Mesenchymal stem cell (in vitro differentiated cells and primary cell): Measurements from ENCODE around the gene BEST3.

Source experiments
- DNase-seq: peaks from one replicate; pipeline ENCODE4 v3.0.0-alpha.2; 2013
- H2AFZ ChIP-seq: one replicate; pipeline ENCODE4 v1.6.1; 2013; ENCODE audit warnings: low read depth, mild to moderate bottlenecking, control low read depth, inconsistent platforms, low read length, moderate library complexity
- H2AK5ac ChIP-seq: 2 replicates; pipeline ENCODE4 v1.6.1; 2013; ENCODE audit warnings: low read length, moderate library complexity, mild to moderate bottlenecking, inconsistent platforms; ENCODE audit not compliant: severe bottlenecking
- H2BK120ac ChIP-seq: one replicate; pipeline ENCODE4 v1.6.1; 2013; ENCODE audit warnings: low read depth, mild to moderate bottlenecking, inconsistent platforms, low read length, moderate library complexity
- H2BK12ac ChIP-seq, 2 experiments: one replicate each; pipeline ENCODE4 v1.6.1; 2013; ENCODE audit warnings: inconsistent platforms in 2 of 2, low read length in 2 of 2, mild to moderate bottlenecking in 2 of 2, moderate library complexity in 2 of 2, control low read depth in 1 of 2
- H2BK15ac ChIP-seq: one replicate; pipeline ENCODE4 v1.6.1; 2013; ENCODE audit warnings: mild to moderate bottlenecking, low read depth, inconsistent platforms; ENCODE audit not compliant: poor library complexity, severe bottlenecking
- H2BK5ac ChIP-seq: 2 replicates; pipeline ENCODE4 v1.6.1; 2013; ENCODE audit warnings: low read depth, mild to moderate bottlenecking, low read length, control low read depth, inconsistent platforms; ENCODE audit not compliant: poor library complexity, severe bottlenecking
- H3K14ac ChIP-seq, 2 experiments: one replicate each; pipeline ENCODE4 v1.6.1; 2013; ENCODE audit warnings: inconsistent platforms in 2 of 2, low read length in 2 of 2, control low read depth in 1 of 2, mild to moderate bottlenecking in 1 of 2, moderate library complexity in 1 of 2
- H3K18ac ChIP-seq, 2 experiments: one replicate each; pipeline ENCODE4 v1.6.1; 2013; ENCODE audit warnings: inconsistent platforms in 2 of 2, low read length in 2 of 2, control low read depth in 1 of 2, low read depth in 1 of 2, mild to moderate bottlenecking in 1 of 2
- H3K23ac ChIP-seq, 2 experiments: one replicate each; pipeline ENCODE4 v1.6.1; 2013; ENCODE audit warnings: inconsistent platforms in 2 of 2, low read length in 2 of 2, mild to moderate bottlenecking in 2 of 2, moderate library complexity in 2 of 2, control low read depth in 1 of 2
- H3K27ac ChIP-seq: 2 replicates; pipeline ENCODE4 v1.5.1; 2013; ENCODE audit warnings: mild to moderate bottlenecking, moderate library complexity, low read length, control low read depth, inconsistent platforms; ENCODE audit not compliant: poor library complexity, severe bottlenecking
- H3K27me3 ChIP-seq, 2 experiments: 2 replicates each; pipeline versions ENCODE4 v1.6.1 to v1.7.0; 2013; ENCODE audit warnings: low read length in 2 of 2, mild to moderate bottlenecking in 2 of 2, moderate library complexity in 2 of 2, control low read depth in 1 of 2, inconsistent platforms in 1 of 2; ENCODE audit not compliant: control insufficient read depth in 1 of 2, insufficient read depth in 1 of 2
- H3K36me3 ChIP-seq, 2 experiments: 2 replicates each; pipeline versions ENCODE4 v1.6.1 to v1.7.0; 2013; ENCODE audit warnings: low read length in 2 of 2, control low read depth in 1 of 2, inconsistent platforms in 1 of 2, low read depth in 1 of 2, mild to moderate bottlenecking in 1 of 2; ENCODE audit not compliant: insufficient read depth in 2 of 2, control insufficient read depth in 1 of 2
- H3K4ac ChIP-seq, 2 experiments: one replicate each; pipeline ENCODE4 v1.6.1; 2013; ENCODE audit warnings: inconsistent platforms in 2 of 2, low read length in 2 of 2, mild to moderate bottlenecking in 2 of 2, moderate library complexity in 2 of 2, control low read depth in 1 of 2, low read depth in 1 of 2
- H3K4me1 ChIP-seq: 2 replicates; pipeline ENCODE4 v1.6.1; 2013; ENCODE audit warnings: low read depth, low read length, control low read depth; ENCODE audit not compliant: control insufficient read depth, insufficient read depth
- H3K4me2 ChIP-seq: 2 replicates; pipeline ENCODE4 v1.6.1; 2013; ENCODE audit warnings: low read length, mild to moderate bottlenecking, inconsistent platforms; ENCODE audit not compliant: poor library complexity, severe bottlenecking
- H3K4me3 ChIP-seq, 2 experiments: 2 replicates each; pipeline versions ENCODE4 v1.5.1 to v1.7.0; 2013; ENCODE audit warnings: low read length in 2 of 2, mild to moderate bottlenecking in 2 of 2, control low read depth in 1 of 2, low read depth in 1 of 2; ENCODE audit not compliant: insufficient read depth in 1 of 2
- H3K79me1 ChIP-seq: replicated peaks from 2 replicates; pipeline ENCODE4 v1.6.1; 2013; ENCODE audit warnings: mild to moderate bottlenecking, control low read depth, low read length, inconsistent platforms; ENCODE audit not compliant: poor library complexity, severe bottlenecking
- H3K9ac ChIP-seq: 2 replicates; pipeline ENCODE4 v1.7.0; 2013; ENCODE audit warnings: mild to moderate bottlenecking, low read length, moderate library complexity
- H3K9me3 ChIP-seq: 2 replicates; pipeline ENCODE4 v1.7.0; 2013; ENCODE audit warnings: mild to moderate bottlenecking, low read length; ENCODE audit not compliant: control insufficient read depth
- H4K8ac ChIP-seq: one replicate; pipeline ENCODE4 v1.6.1; 2013; ENCODE audit warnings: inconsistent platforms, mild to moderate bottlenecking, low read length, moderate library complexity
- H4K91ac ChIP-seq: one replicate; pipeline ENCODE4 v1.6.1; 2013; ENCODE audit warnings: mild to moderate bottlenecking, low read length, inconsistent platforms
- WGBS: methylation state at CpG from one replicate; pipeline ENCODE4 v1.1.7; 2013; ENCODE audit warnings: mixed read lengths; 5-methylcytosine and 5-hydroxymethylcytosine counted together

BEST3 gene

DNA sequence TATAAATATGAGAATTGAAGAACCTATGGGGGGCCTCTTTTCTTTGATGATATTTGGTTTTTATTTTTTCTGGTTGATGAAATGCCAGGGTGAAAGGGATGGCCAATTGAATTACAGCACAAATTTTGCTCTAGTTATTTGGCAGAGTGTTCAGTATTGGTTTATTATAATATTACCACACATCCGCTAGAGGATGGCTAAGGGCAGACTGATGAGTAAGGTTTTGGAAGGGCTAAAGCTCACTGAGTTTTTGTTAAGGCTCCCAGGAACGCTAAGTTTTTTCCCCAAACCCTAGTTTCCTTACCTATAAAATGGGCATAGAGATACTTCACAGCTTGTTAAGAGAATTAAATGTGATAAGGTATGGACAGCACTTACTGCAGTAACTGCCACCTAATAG is 54.1 kb downstream of the BEST3 start:
- H4K8ac ChIP-seq, result no peak overlapping the region
- no peak overlapping the region for H3K4me2 ChIP-seq
- no peak overlapping the region for H3K4ac ChIP-seq
- H3K9me3 ChIP-seq, result no peaks in the 10 kb centered on the region
- H2BK120ac ChIP-seq, result no peak overlapping the region
- H2BK15ac ChIP-seq, result no peak overlapping the region
- H3K18ac ChIP-seq, result no peak overlapping the region
- no peak overlapping the region for H2AK5ac ChIP-seq
- no peak overlapping the region for H3K23ac ChIP-seq
- WGBS, result 100% methylated on average over 2 of the region's 2 CpGs
- H3K4me3 ChIP-seq, result no peak overlapping the region
- H3K9ac ChIP-seq, result peak overlapping the region; percentile 59
- H3K79me1 ChIP-seq, result no peaks in the 10 kb centered on the region
- H3K27ac ChIP-seq, result no peak overlapping the region
- peaks cover 3% of the 10 kb centered on the region for H3K4me1 ChIP-seq
- no peaks in the 10 kb centered on the region for H3K27me3 ChIP-seq
- no peak overlapping the region for H3K14ac ChIP-seq
- no peak for DNase-seq
- H2BK5ac ChIP-seq, result no peak overlapping the region
- H3K36me3 ChIP-seq, result no peaks in the 10 kb centered on the region
- no peak overlapping the region for H2AFZ ChIP-seq
- no peak overlapping the region for H4K91ac ChIP-seq
- no peak overlapping the region for H2BK12ac ChIP-seq

DNA sequence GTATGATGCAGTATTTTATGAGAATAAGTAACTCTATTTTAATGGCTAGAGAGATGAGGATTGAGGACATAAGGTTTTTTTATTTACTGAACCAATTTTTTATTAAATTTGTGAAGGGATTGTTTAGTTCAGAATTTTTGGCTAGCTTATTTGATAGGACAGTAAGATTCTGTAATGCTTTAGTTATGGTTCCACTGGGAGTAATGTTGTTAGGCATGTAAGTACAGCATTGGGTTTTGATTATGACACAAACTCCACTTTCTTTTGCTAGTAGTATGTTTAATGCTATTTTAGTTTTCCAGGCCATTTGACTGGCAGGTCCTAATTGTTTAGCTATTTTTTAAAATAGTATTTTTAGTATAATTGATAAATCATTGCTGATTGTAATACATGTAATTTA is 54.6 kb downstream of the BEST3 start:
- Histone ChIP-seq H3K14ac (no peak overlapping the region), H2AFZ (no peak overlapping the region), H3K9me3 (no peaks in the 10 kb centered on the region), H2BK12ac (no peak overlapping the region), H2BK15ac (no peak overlapping the region), H3K4me3 (no peak overlapping the region), H4K91ac (no peak overlapping the region), H3K4ac (no peak overlapping the region), H2BK5ac (no peak overlapping the region), H2BK120ac (no peak overlapping the region), H3K23ac (no peak overlapping the region), H3K27me3 (no peaks in the 10 kb centered on the region), H3K9ac (peak overlapping the region; percentile 59), H3K18ac (no peak overlapping the region), H3K4me1 (peaks cover 3% of the 10 kb centered on the region), H3K36me3 (no peaks in the 10 kb centered on the region), H3K4me2 (no peak overlapping the region), H3K79me1 (no peaks in the 10 kb centered on the region), H2AK5ac (no peak overlapping the region), H3K27ac (no peak overlapping the region), H4K8ac (no peak overlapping the region)
- no peak for DNase-seq

DNA sequence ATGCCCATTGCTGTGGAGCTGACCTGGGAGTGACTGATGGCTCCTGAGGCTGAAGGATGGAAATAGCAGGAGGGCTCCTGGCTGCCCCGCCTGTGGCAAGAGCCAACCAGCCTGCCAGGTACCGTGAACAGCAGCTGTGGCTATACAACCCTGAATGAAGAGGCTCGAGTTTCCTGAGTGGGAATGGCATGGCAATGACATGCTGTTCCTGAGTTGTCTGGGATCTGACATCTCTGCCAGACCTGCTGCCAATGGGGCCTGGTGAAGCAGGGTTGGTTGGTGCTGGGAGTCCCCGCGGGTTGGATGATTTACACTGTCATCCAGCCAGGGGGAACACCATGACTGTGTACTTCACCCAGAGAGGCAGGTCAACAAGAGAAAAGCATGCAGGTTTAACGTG is 56.6 kb downstream of the BEST3 start:
- Histone ChIP-seq H3K18ac (no peak overlapping the region), H3K9me3 (no peaks in the 10 kb centered on the region), H3K23ac (no peak overlapping the region), H3K14ac (no peak overlapping the region), H2BK12ac (no peak overlapping the region), H3K79me1 (no peaks in the 10 kb centered on the region), H2BK120ac (no peak overlapping the region), H3K9ac (no peak overlapping the region), H2BK15ac (no peak overlapping the region), H2AK5ac (no peak overlapping the region), H3K27ac (no peak overlapping the region), H3K27me3 (no peaks in the 10 kb centered on the region), H2AFZ (no peak overlapping the region), H4K91ac (no peak overlapping the region), H3K4ac (no peak overlapping the region), H3K36me3 (no peaks in the 10 kb centered on the region), H3K4me1 (no peaks in the 10 kb centered on the region), H3K4me3 (peak overlapping the region in 1 of 2 experiments; percentile 4), H4K8ac (no peak overlapping the region), H3K4me2 (no peak overlapping the region), H2BK5ac (no peak overlapping the region)
- 96% methylated on average over 6 of the region's 6 CpGs for WGBS
- no peak for DNase-seq

GRCh38 chr12:69641546-69641945 is 57.6 kb downstream of the BEST3 start:
- Histone ChIP-seq H3K4me2 (no peak overlapping the region), H3K79me1 (no peaks in the 10 kb centered on the region), H3K4ac (no peak overlapping the region), H3K9ac (no peak overlapping the region), H4K8ac (no peak overlapping the region), H2BK120ac (no peak overlapping the region), H2BK5ac (no peak overlapping the region), H2AFZ (no peak overlapping the region), H2BK12ac (no peak overlapping the region), H3K4me3 (no peak overlapping the region), H4K91ac (no peak overlapping the region), H2AK5ac (no peak overlapping the region), H3K27ac (no peak overlapping the region), H3K4me1 (no peaks in the 10 kb centered on the region), H3K27me3 (no peaks in the 10 kb centered on the region), H3K23ac (no peak overlapping the region), H3K14ac (no peak overlapping the region), H2BK15ac (no peak overlapping the region), H3K36me3 (no peaks in the 10 kb centered on the region), H3K18ac (no peak overlapping the region), H3K9me3 (no peaks in the 10 kb centered on the region)
- 96% methylated on average over 7 of the region's 7 CpGs for WGBS
- DNase-seq, result no peak
